ENCODE measurements around the gene GET4. TPM values are rescaled to one million over a fixed set of nuclear protein-coding genes. Genes with fewer than 3 reads are reported as not detected.

The GET4 gene
- total RNA-seq, 4 donors from 2014 or later: 16.3 to 35.0 (median 17.9) TPM

GRCh38 chr7:875051-875450 lies 1.3 kb upstream of the GET4 start:
- no peak for TF ChIP-seq CTCF (IDR thresholded peaks at IDR 0.05; ENCODE audit: low read depth)

GRCh38 chr7:875476-876076 lies 778 bp upstream of the GET4 start:
- TF ChIP-seq CTCF (IDR thresholded peaks at IDR 0.05; ENCODE audit: low read depth): no peak

GRCh38 chr7:876972-877311 lies 588 bp downstream of the GET4 start:
- no peak for TF ChIP-seq CTCF (IDR thresholded peaks at IDR 0.05; ENCODE audit: low read depth)

GRCh38 chr7:877312-878232 lies 1.2 kb downstream of the GET4 start:
- no peak for TF ChIP-seq CTCF (IDR thresholded peaks at IDR 0.05; ENCODE audit: low read depth)

- TF ChIP-seq CTCF (IDR thresholded peaks at IDR 0.05; ENCODE audit: low read depth): no peak
Measured at GRCh38 chr7:879093-879492, 2.7 kb downstream of the GET4 start.

- no peak for TF ChIP-seq CTCF (IDR thresholded peaks at IDR 0.05; ENCODE audit: low read depth)
Measured at GRCh38 chr7:879706-880105, 3.4 kb downstream of the GET4 start.

- no peak for TF ChIP-seq CTCF (IDR thresholded peaks at IDR 0.05; ENCODE audit: low read depth)
Measured at GRCh38 chr7:880450-880849, 4.1 kb downstream of the GET4 start.

All from subcutaneous adipose tissue (tissue), 4 donors.